SK-N-SH (cell line): ENCODE measurements around the gene ARHGAP11B. TPM values are rescaled to one million over a fixed set of nuclear protein-coding genes. Genes with fewer than 3 reads are reported as not detected.
"Not testable (repeated sequence)": the region's sequence is repeated elsewhere in the genome, so short reads cannot be mapped to it uniquely, and the experiment has no call there.

Experiments used
- CTCF ChIA-PET: fragments of 300-600, 350-600 bp; formaldehyde crosslinking; extraction: SDS; loops from one replicate; lab custom pipeline; 2021; lab: Yijun Ruan, JAX
- POLR2A ChIA-PET: fragments of 350-600 bp; sonication (Branson Sonifier 250); formaldehyde crosslinking; extraction: SDS; loops from one replicate; lab custom pipeline; 2020; ENCODE audit warnings: antibody characterized with exemption, inconsistent platforms; lab: Yijun Ruan, JAX
- DNase-seq: peaks from one replicate; pipeline ENCODE4 v3.0.0; 2012
- H2AFZ ChIP-seq: fragments of 200-600 bp; sonication (generic); 2 replicates; pipeline ENCODE4 v1.8.1; 2016; ENCODE audit warnings: antibody characterized with exemption, mild to moderate bottlenecking, low read depth
- H3F3A ChIP-seq: fragments of 200-600 bp; sonication (generic); replicated peaks from 2 replicates; pipeline ENCODE3; 2016; ENCODE audit warnings: antibody characterized with exemption, mild to moderate bottlenecking; ENCODE audit not compliant: insufficient read depth
- H3K27ac ChIP-seq, 2 experiments: fragments of 200-500 bp in 1 of 2; fragments of 200-600 bp in 1 of 2; sonication (Bioruptor generic) in 1 of 2; sonication (generic), shearing (Covaris generic) in 1 of 2; 2 replicates each; pipeline versions ENCODE4 v1.5.1 to v1.6.1; 2014 to 2016; ENCODE audit warnings: low read depth in 2 of 2, inconsistent platforms in 1 of 2, low read length in 1 of 2, mild to moderate bottlenecking in 1 of 2, mixed read lengths in 1 of 2
- H3K27me3 ChIP-seq: fragments of 200-600 bp; sonication (generic), shearing (Covaris generic); 2 replicates; pipeline ENCODE4 v1.6.1; 2016; ENCODE audit warnings: mixed run types; ENCODE audit not compliant: insufficient read depth
- H3K36me3 ChIP-seq, 2 experiments: fragments of 200-500 bp in 1 of 2; fragments of 200-600 bp in 1 of 2; sonication (Bioruptor generic) in 1 of 2; sonication (generic) in 1 of 2; replicated peaks in 1 of 2; 2 replicates each; pipeline versions ENCODE3 to v1.5.1; 2014 to 2016; ENCODE audit warnings: low read length in 1 of 2, mild to moderate bottlenecking in 1 of 2; ENCODE audit not compliant: insufficient read depth in 2 of 2, control insufficient read depth in 1 of 2
- H3K4me1 ChIP-seq, 2 experiments: fragments of 200-500 bp in 1 of 2; fragments of 200-600 bp in 1 of 2; sonication (Bioruptor generic) in 1 of 2; sonication (generic), shearing (Covaris generic) in 1 of 2; 2 replicates each; pipeline versions ENCODE4 v1.5.1 to v1.6.1; 2014 to 2016; ENCODE audit warnings: low read depth in 1 of 2, low read length in 1 of 2, mixed run types in 1 of 2; ENCODE audit not compliant: insufficient read depth in 2 of 2, control insufficient read depth in 1 of 2
- H3K4me2 ChIP-seq: fragments of 200-600 bp; sonication (generic), shearing (Covaris generic); 2 replicates; pipeline ENCODE4 v1.6.1; 2017; ENCODE audit warnings: mixed run types
- H3K4me3 ChIP-seq, 2 experiments: fragments of 200-500 bp in 1 of 2; fragments of 200-600 bp in 1 of 2; sonication (Bioruptor generic) in 1 of 2; sonication (generic), shearing (Covaris generic) in 1 of 2; 2 replicates each; pipeline versions ENCODE4 v1.5.1 to v1.8.1; 2014 to 2016; ENCODE audit warnings: low read depth in 2 of 2, inconsistent platforms in 1 of 2, low read length in 1 of 2, mild to moderate bottlenecking in 1 of 2, mixed read lengths in 1 of 2, moderate library complexity in 1 of 2
- H3K79me2 ChIP-seq: fragments of 200-600 bp; sonication (generic); 2 replicates; pipeline ENCODE4 v1.8.1; 2017; ENCODE audit warnings: mild to moderate bottlenecking; ENCODE audit not compliant: insufficient read depth
- H3K9ac ChIP-seq: fragments of 200-600 bp; sonication (generic); 2 replicates; pipeline ENCODE4 v1.6.1; 2017; ENCODE audit warnings: mixed run types
- H3K9me2 ChIP-seq: fragments of 200-600 bp; sonication (generic); 2 replicates; pipeline ENCODE4 v1.6.1; 2017; ENCODE audit warnings: mixed run types
- H3K9me3 ChIP-seq: fragments of 200-600 bp; sonication (generic); 2 replicates; pipeline ENCODE4 v1.6.1; 2017; ENCODE audit warnings: mixed run types, mild to moderate bottlenecking, moderate library complexity
- H4K20me1 ChIP-seq: fragments of 200-600 bp; sonication (generic); 2 replicates; pipeline ENCODE4 v1.6.1; 2017; ENCODE audit warnings: mild to moderate bottlenecking, mixed run types; ENCODE audit not compliant: insufficient read depth
- WGBS: methylation state at CpG from one replicate; pipeline ENCODE4 v1.1.6; 2017; ENCODE audit warnings: low lambda C conversion rate; 5-methylcytosine and 5-hydroxymethylcytosine counted together
- polyA plus RNA-seq, 3 experiments: library from polyadenylated mRNA; depleted of rRNA; stranded (reverse); fragments of >200 nt; gene quantifications; 2 replicates each; pipeline ENCODE4 v1.2.3, GENCODE V29; 2012
- small RNA-seq, 7 experiments: library from RNA; depleted of rRNA; stranded (forward); fragments of <200 nt; gene quantifications; one replicate each; pipeline ENCODE3, GENCODE V24; 2012

ARHGAP11B gene

GRCh38 chr15:30686651-30687050 is 60.7 kb downstream of the ARHGAP11B start:
- H3K4me3 ChIP-seq, H3F3A ChIP-seq, H3K9me3 ChIP-seq, H3K27ac ChIP-seq, H2AFZ ChIP-seq, H3K4me2 ChIP-seq, DNase-seq, H3K36me3 ChIP-seq, H3K9me2 ChIP-seq, H4K20me1 ChIP-seq, H3K9ac ChIP-seq, H3K4me1 ChIP-seq, H3K27me3 ChIP-seq, POLR2A ChIA-PET, H3K79me2 ChIP-seq, CTCF ChIA-PET: not testable (repeated sequence)
- 66% methylated on average over 2 of the region's 2 CpGs for WGBS

Small RNA genes within 50 kb of the gene (small RNA-seq; reads per million reads assigned to genes)
- 0 reads per million in 7 experiments for gene RF00019
- 0 reads per million in 7 experiments for gene RF00096
- gene RN7SL628P: 0 reads per million in 7 experiments

Other genes starting within 250 kb of the ARHGAP11B start
- 0.41 and 0.53 TPM in 2 replicates for gene CHRFAM7A, start 232.6 kb upstream of the ARHGAP11B start, polyA plus RNA-seq (2012; rRNA removed)
- gene GOLGA8R, start 211.9 kb upstream of the ARHGAP11B start, polyA plus RNA-seq (2012; rRNA removed): 0.76 and 0.86 TPM in 2 replicates
- gene GOLGA8Q, start 74.1 kb upstream of the ARHGAP11B start, polyA plus RNA-seq (2012; rRNA removed): 0.28 and 0.47 TPM in 2 replicates
- 0.86 and 0.89 TPM in 2 replicates for gene GOLGA8H, start 22.1 kb upstream of the ARHGAP11B start, polyA plus RNA-seq (2012; rRNA removed)